Measurements from ENCODE around the gene HLCS.

DNA sequence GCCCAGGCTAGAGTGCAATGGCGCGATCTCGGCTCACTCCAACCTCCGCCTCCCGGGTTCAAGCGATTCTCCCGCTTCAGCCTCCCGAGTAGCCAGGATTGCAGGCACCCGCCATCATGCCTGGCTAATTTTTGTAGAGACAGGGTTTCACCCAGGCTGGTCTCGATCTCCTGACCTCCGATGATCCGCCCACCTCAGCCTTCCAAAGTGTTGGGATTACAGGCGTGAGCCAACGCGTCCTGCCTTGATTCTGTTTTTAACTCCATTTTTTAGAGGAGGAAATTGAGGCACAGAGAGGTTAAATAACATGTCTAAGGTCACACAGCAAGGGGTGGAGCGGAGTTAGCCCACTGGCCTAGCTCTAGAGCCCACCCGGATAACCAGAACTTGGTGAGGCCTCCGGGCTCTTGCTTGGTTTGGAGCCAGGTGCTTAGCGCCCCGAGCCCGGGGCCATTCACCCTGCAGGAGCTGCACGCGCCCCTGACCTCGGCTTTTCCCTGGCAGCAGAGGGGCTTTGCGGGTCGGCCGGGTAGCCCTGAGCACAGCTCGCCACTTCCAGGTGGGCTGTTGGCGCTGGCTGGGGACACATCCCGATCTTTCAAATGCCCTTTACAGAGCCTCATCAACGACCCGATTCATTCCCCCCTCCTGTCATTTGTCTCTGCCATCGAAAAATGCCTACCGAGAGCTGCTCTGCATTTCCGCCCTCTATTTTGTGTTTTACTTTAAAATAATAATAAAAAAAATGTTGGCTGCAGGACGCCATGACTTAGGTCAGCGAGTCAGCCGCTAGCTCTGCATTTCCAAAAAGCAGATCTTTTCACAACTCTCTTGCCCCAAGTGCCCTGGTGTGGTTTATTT, 256.4 kb downstream of the HLCS start:
- TF ChIP-seq SUZ12 (IDR thresholded peaks at IDR 0.05; ENCODE audit: extremely low read depth, insufficient read depth, insufficient read length): peak; percentile 21
- peak; percentile 15 for TF ChIP-seq YY1 (IDR thresholded peaks at IDR 0.05; ENCODE audit: insufficient read depth, insufficient read length)
- TF ChIP-seq ZNF274 (IDR thresholded peaks at IDR 0.05; ENCODE audit: low read depth, low read length): no peak

Measured in NT2/D1 (cell line).